Measurements from ENCODE around the gene ZBTB45. TPM values are rescaled to one million over a fixed set of nuclear protein-coding genes. Genes with fewer than 3 reads are reported as not detected.
A peak's percentile ranks its signal among the peaks of the same experiment; 100 is the strongest.

ZBTB45 gene
- polyA plus RNA-seq, 3 donors: 2.2 to 5.3 (median 2.6) TPM

- Histone ChIP-seq H3K27ac (ENCODE audit: low read depth in 1 of 2, low read length in 2 of 2) (no peak overlapping the region), H3K36me3 (replicated peaks in 1 of 2; ENCODE audit: control insufficient read depth in 1 of 2, insufficient read depth in 2 of 2, low read length in 2 of 2) (peaks cover 17 to 20% of the 10 kb centered on the region in 2 donors), H3K4me2 (replicated peaks; ENCODE audit: extremely low read depth, low read length, poor library complexity, severe bottlenecking) (no peak overlapping the region), H3K27me3 (ENCODE audit: control insufficient read depth in 2 of 2, insufficient read depth in 2 of 2, low read length in 2 of 2) (no peaks in the 10 kb centered on the region), H2AFZ (ENCODE audit: insufficient read depth, low read depth, low read length, poor library complexity, severe bottlenecking) (no peak overlapping the region), H3K79me2 (ENCODE audit: insufficient read depth, low read length) (peaks cover 44% of the 10 kb centered on the region), H3K9ac (ENCODE audit: insufficient read depth, low read length, poor library complexity, severe bottlenecking) (no peak overlapping the region), H3K9me3 (replicated peaks in 1 of 2; ENCODE audit: control insufficient read depth in 1 of 2, insufficient read depth in 1 of 2, low read length in 2 of 2) (no peaks in the 10 kb centered on the region), H4K20me1 (ENCODE audit: insufficient read depth, low read length) (peaks cover 40% of the 10 kb centered on the region), H3K4me3 (replicated peaks in 1 of 3; ENCODE audit: low read depth in 2 of 3, low read length in 3 of 3) (no peak overlapping the region), H3K4me1 (ENCODE audit: control insufficient read depth in 1 of 2, insufficient read depth in 2 of 2, low read length in 2 of 2) (peaks cover 38 to 42% of the 10 kb centered on the region in 2 donors)
- intact Hi-C loops (cut with micrococcal nuclease): no loop called here
- Mint-ChIP-seq H3K36me3 (peaks cover 19 to 26% of the 10 kb centered on the region in 2 donors), H3K9me3 (peaks cover 0 to 3% (median 0%) of the 10 kb centered on the region in 7 donors), H3K27me3 (ENCODE audit: low read depth in 3 of 3) (peaks cover 0 to 3% (median 0%) of the 10 kb centered on the region in 3 donors), H3K4me1 (peaks cover 44% of the 10 kb centered on the region), H3K27ac (peak overlapping the region in 1 of 7 donors; percentile 30), H3K4me3 (no peak overlapping the region)
- TF ChIP-seq CTCF (IDR thresholded peaks at IDR 0.05): no peak
- 97% methylated on average over 61 of the region's 65 CpGs for WGBS (ENCODE audit: insufficient coverage)
- no peak for DNase-seq
Measured at GRCh38 chr19:58516964-58517833, 2.4 kb downstream of the ZBTB45 start.

DNA sequence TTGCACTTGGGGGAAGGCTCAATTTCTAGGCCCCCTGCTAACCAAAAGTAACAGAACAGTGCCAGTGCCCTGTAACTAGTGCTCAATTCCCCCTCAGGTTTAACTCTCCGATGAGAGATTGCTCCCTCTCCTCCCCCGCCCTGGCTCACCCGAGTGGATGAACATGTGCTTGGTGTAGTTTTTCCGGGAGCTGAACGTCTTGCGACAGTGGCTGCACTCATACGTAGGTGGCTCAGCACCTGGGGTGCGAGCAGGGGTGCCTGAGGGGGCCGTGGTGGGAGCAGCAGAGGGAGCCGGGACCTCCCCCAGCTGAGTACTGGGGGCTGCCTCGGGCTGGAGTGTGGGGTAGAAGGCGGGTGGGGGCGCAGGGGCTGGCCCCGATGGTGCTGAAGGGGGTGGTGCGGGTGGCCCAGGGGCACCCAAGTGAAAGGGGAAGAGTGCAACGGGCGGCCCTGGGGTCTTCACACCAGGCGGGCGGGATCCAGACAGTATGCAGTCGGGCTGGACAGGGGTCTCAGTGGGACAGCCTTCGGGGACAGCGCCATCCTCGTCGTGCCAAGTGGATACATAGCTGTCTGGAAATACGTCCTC lies 3.3 kb downstream of the ZBTB45 start:
- DNase-seq: no peak
- Mint-ChIP-seq H3K4me3 (no peak overlapping the region), H3K4me1 (peaks cover 41% of the 10 kb centered on the region), H3K9me3 (peaks cover 0 to 3% (median 0%) of the 10 kb centered on the region in 7 donors), H3K27ac (no peak overlapping the region), H3K36me3 (peaks cover 19 to 26% of the 10 kb centered on the region in 2 donors), H3K27me3 (ENCODE audit: low read depth in 3 of 3) (peaks cover 0 to 3% (median 0%) of the 10 kb centered on the region in 3 donors)
- Histone ChIP-seq H3K27ac (ENCODE audit: low read depth in 1 of 2, low read length in 2 of 2) (no peak overlapping the region), H3K79me2 (ENCODE audit: insufficient read depth, low read length) (peaks cover 44% of the 10 kb centered on the region), H3K9ac (ENCODE audit: insufficient read depth, low read length, poor library complexity, severe bottlenecking) (no peak overlapping the region), H3K36me3 (replicated peaks in 1 of 2; ENCODE audit: control insufficient read depth in 1 of 2, insufficient read depth in 2 of 2, low read length in 2 of 2) (peaks cover 17 to 20% of the 10 kb centered on the region in 2 donors), H3K4me3 (replicated peaks in 1 of 3; ENCODE audit: low read depth in 2 of 3, low read length in 3 of 3) (no peak overlapping the region), H4K20me1 (ENCODE audit: insufficient read depth, low read length) (peaks cover 40% of the 10 kb centered on the region), H3K9me3 (replicated peaks in 1 of 2; ENCODE audit: control insufficient read depth in 1 of 2, insufficient read depth in 1 of 2, low read length in 2 of 2) (no peaks in the 10 kb centered on the region), H3K4me1 (ENCODE audit: control insufficient read depth in 1 of 2, insufficient read depth in 2 of 2, low read length in 2 of 2) (peaks cover 35 to 42% of the 10 kb centered on the region in 2 donors), H2AFZ (ENCODE audit: insufficient read depth, low read depth, low read length, poor library complexity, severe bottlenecking) (no peak overlapping the region), H3K4me2 (replicated peaks; ENCODE audit: extremely low read depth, low read length, poor library complexity, severe bottlenecking) (no peak overlapping the region), H3K27me3 (ENCODE audit: control insufficient read depth in 2 of 2, insufficient read depth in 2 of 2, low read length in 2 of 2) (no peaks in the 10 kb centered on the region)
- no peak for TF ChIP-seq CTCF (IDR thresholded peaks at IDR 0.05)
- 98% methylated on average over 23 of the region's 25 CpGs for WGBS (ENCODE audit: insufficient coverage)
- intact Hi-C loops (cut with micrococcal nuclease): no loop called here

Data from CD14-positive monocyte (primary cell).